Measurements from ENCODE around the gene CUEDC2. TPM values are rescaled to one million over a fixed set of nuclear protein-coding genes. Genes with fewer than 3 reads are reported as not detected.

The CUEDC2 gene
- polyA plus RNA-seq, 4 donors = 23.3 to 43.8 (median 30.0) TPM

DNA sequence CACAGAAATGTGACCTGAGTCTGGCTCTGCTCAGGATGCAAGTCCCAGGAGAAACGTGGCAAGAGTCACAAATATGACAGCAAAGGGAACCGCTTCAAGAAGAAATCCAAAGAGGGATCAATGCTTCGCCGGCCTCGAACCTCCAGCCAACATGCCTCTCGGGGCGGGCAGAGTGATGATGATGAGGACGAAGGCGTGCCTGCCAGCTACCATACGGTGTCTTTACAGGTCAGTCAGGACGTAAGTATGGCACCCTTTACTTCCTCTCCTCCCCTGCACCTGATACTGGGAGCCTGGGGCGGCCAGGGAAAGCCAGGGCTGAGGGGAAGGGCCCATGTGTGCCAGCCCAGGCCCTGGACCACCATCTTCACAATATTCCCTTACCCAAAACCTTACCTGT is 55.5 kb downstream of the CUEDC2 start:
- Histone ChIP-seq H3K4me3 (ENCODE audit: low read depth in 1 of 3, low read length in 3 of 3) (no peak overlapping the region), H3K36me3 (ENCODE audit: control insufficient read depth in 3 of 3, insufficient read depth in 2 of 3, low read depth in 1 of 3, low read length in 3 of 3) (peaks cover 23 to 75% (median 38%) of the 10 kb centered on the region in 3 donors), H3K4me1 (ENCODE audit: control insufficient read depth in 3 of 3, insufficient read depth in 2 of 3, low read depth in 1 of 3, low read length in 2 of 3) (no peaks in the 10 kb centered on the region), H3K27ac (ENCODE audit: low read depth in 1 of 3, low read length in 2 of 3) (no peak overlapping the region), H3K9me3 (ENCODE audit: control insufficient read depth in 2 of 2, insufficient read depth in 1 of 2, low read depth in 1 of 2, low read length in 1 of 2) (no peaks in the 10 kb centered on the region), H3K27me3 (ENCODE audit: control insufficient read depth in 3 of 3, insufficient read depth in 3 of 3, low read length in 3 of 3) (no peaks in the 10 kb centered on the region)
- no peak for DNase-seq
- 90 to 95% (median 95%) methylated on average over 11 to 12 of the region's 12 CpGs for WGBS, 3 donors
- FAIRE-seq = no peak

GRCh38 chr10:102375867-102376266 is 56.5 kb downstream of the CUEDC2 start:
- Histone ChIP-seq H3K4me3 (ENCODE audit: low read depth in 1 of 3, low read length in 3 of 3) (no peak overlapping the region), H3K9me3 (ENCODE audit: control insufficient read depth in 2 of 2, insufficient read depth in 1 of 2, low read depth in 1 of 2, low read length in 1 of 2) (peaks cover 0 to 4% of the 10 kb centered on the region in 2 donors), H3K27ac (ENCODE audit: low read depth in 1 of 3, low read length in 2 of 3) (no peak overlapping the region), H3K36me3 (ENCODE audit: control insufficient read depth in 3 of 3, insufficient read depth in 2 of 3, low read depth in 1 of 3, low read length in 3 of 3) (peaks cover 19 to 72% (median 38%) of the 10 kb centered on the region in 3 donors), H3K4me1 (ENCODE audit: control insufficient read depth in 3 of 3, insufficient read depth in 2 of 3, low read depth in 1 of 3, low read length in 2 of 3) (no peaks in the 10 kb centered on the region), H3K27me3 (ENCODE audit: control insufficient read depth in 3 of 3, insufficient read depth in 3 of 3, low read length in 3 of 3) (no peaks in the 10 kb centered on the region)
- FAIRE-seq (no peak), DNase-seq (no peak)
- WGBS, 3 donors = 90 to 94% (median 92%) methylated on average over 2 of the region's 2 CpGs

- H3K27me3 ChIP-seq (ENCODE audit: control insufficient read depth in 3 of 3, insufficient read depth in 3 of 3, low read length in 3 of 3) = no peaks in the 10 kb centered on the region
- no peak overlapping the region for H3K27ac ChIP-seq (ENCODE audit: low read depth in 1 of 3, low read length in 2 of 3)
- FAIRE-seq (no peak), DNase-seq (no peak)
- no peak overlapping the region for H3K4me3 ChIP-seq (ENCODE audit: low read depth in 1 of 3, low read length in 3 of 3)
- WGBS, 3 donors = 93 to 97% (median 94%) methylated on average over 7 of the region's 7 CpGs
- H3K36me3 ChIP-seq (ENCODE audit: control insufficient read depth in 3 of 3, insufficient read depth in 2 of 3, low read depth in 1 of 3, low read length in 3 of 3) = peaks cover 24 to 72% (median 42%) of the 10 kb centered on the region in 3 donors
- H3K9me3 ChIP-seq (ENCODE audit: control insufficient read depth in 2 of 2, insufficient read depth in 1 of 2, low read depth in 1 of 2, low read length in 1 of 2) = peaks cover 0 to 10% of the 10 kb centered on the region in 2 donors
- H3K4me1 ChIP-seq (ENCODE audit: control insufficient read depth in 3 of 3, insufficient read depth in 2 of 3, low read depth in 1 of 3, low read length in 2 of 3) = no peaks in the 10 kb centered on the region
Observed at GRCh38 chr10:102375250-102375649, 57.1 kb downstream of the CUEDC2 start.

Other genes starting within 250 kb of the CUEDC2 start
- gene ELOVL3, start 206.3 kb downstream of the CUEDC2 start, polyA plus RNA-seq = under 1 TPM in 2 of 4 donors, not detected in 2; 0.40 to 0.42 TPM
- gene PITX3, start 191.1 kb downstream of the CUEDC2 start, polyA plus RNA-seq = under 1 TPM in 1 of 4 donors, not detected in 3; 0.04 TPM
- gene GBF1, start 187.0 kb downstream of the CUEDC2 start, polyA plus RNA-seq = 10 to 100 TPM; 13.2 to 53.0 (median 18.4) TPM
- gene NFKB2, start 36.9 kb downstream of the CUEDC2 start, polyA plus RNA-seq = 10 to 100 TPM; 13.5 to 22.3 (median 15.6) TPM
- 10 to 100 TPM in 1 of 4 donors, 1 to 10 TPM in 3; 1.1 to 30.6 (median 2.9) TPM for gene PSD, start 13.8 kb downstream of the CUEDC2 start, polyA plus RNA-seq
- gene FBXL15, start 11.7 kb downstream of the CUEDC2 start, polyA plus RNA-seq = 10 to 100 TPM; 24.8 to 47.0 (median 34.6) TPM
- gene C10orf95, start 19.0 kb upstream of the CUEDC2 start, polyA plus RNA-seq = 1 to 10 TPM in 1 of 4 donors, under 1 TPM in 1, not detected in 2; 0.61 to 3.8 TPM
- gene ACTR1A, start 70.1 kb upstream of the CUEDC2 start, polyA plus RNA-seq = 10 to 100 TPM; 42.1 to 68.1 (median 67.2) TPM
- 10 to 100 TPM in 1 of 4 donors, 1 to 10 TPM in 3; 2.2 to 15.0 (median 4.0) TPM for gene SUFU, start 71.4 kb upstream of the CUEDC2 start, polyA plus RNA-seq
- 10 to 100 TPM; 38.1 to 65.1 (median 44.7) TPM for gene TRIM8, start 211.9 kb upstream of the CUEDC2 start, polyA plus RNA-seq